Measurements from ENCODE around the gene MLLT10.

The MLLT10 gene

DNA sequence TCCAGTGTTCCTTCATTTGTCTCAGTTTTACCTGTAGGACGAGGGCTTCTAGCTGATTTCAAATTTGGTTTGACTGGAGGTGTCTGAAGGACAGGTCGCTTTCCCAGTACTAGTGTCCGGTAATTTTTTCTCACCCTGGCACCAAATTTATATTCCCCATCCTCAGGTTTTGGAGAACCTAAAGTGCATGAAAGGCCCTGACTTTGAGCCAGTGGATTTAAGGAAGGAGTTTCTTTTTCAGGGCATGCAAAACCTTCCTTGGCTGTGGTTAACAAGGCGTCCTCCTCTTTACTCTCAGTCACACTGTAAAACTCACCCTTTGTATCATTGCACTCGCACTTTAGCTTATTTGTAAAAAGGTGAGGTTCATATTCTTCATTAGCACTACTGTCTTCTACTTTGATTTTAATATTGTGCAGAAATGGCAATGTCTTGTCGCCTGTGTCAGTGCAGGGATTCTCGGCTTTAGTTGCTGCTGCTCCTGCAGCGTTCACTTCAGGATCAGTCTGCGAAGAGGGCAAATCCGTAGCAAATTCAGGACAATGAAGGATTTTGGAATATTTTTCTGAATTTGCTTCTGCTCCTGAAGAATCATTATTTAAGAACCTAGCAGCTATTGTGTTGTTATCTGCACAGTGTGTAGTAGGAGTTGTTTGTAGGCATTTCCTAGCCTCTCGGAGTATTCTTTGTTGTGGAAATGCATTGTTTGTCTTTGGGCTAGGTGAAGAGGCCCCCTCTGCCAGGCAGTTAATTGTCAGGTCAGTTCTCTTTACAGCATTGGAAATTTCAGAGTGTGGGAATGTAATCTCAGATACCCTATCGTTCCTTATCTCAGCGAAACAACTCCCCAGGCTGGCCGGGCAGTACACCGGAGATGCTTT, 18.4 kb upstream of the MLLT10 start:
- TF ChIP-seq, protein P1, sequence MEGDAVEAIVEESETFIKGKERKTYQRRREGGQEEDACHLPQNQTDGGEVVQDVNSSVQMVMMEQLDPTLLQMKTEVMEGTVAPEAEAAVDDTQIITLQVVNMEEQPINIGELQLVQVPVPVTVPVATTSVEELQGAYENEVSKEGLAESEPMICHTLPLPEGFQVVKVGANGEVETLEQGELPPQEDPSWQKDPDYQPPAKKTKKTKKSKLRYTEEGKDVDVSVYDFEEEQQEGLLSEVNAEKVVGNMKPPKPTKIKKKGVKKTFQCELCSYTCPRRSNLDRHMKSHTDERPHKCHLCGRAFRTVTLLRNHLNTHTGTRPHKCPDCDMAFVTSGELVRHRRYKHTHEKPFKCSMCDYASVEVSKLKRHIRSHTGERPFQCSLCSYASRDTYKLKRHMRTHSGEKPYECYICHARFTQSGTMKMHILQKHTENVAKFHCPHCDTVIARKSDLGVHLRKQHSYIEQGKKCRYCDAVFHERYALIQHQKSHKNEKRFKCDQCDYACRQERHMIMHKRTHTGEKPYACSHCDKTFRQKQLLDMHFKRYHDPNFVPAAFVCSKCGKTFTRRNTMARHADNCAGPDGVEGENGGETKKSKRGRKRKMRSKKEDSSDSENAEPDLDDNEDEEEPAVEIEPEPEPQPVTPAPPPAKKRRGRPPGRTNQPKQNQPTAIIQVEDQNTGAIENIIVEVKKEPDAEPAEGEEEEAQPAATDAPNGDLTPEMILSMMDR (conservative IDR thresholded peaks at IDR 0.05; ENCODE audit: low read depth): no peak
- POLR2A ChIA-PET (ENCODE audit: low non-redundant PET): no interaction called here
- peak overlapping the region; percentile 92 for H3K27ac ChIP-seq
- no peak for DNase-seq (ENCODE audit: low spot score)
- CTCF ChIA-PET: interaction anchor here (0.5 to 1.7 kb wide), 2 partner anchors 20 to 180 kb away, joined by 5 to 7 read pairs; no protein-coding TSS in a partner anchor

DNA sequence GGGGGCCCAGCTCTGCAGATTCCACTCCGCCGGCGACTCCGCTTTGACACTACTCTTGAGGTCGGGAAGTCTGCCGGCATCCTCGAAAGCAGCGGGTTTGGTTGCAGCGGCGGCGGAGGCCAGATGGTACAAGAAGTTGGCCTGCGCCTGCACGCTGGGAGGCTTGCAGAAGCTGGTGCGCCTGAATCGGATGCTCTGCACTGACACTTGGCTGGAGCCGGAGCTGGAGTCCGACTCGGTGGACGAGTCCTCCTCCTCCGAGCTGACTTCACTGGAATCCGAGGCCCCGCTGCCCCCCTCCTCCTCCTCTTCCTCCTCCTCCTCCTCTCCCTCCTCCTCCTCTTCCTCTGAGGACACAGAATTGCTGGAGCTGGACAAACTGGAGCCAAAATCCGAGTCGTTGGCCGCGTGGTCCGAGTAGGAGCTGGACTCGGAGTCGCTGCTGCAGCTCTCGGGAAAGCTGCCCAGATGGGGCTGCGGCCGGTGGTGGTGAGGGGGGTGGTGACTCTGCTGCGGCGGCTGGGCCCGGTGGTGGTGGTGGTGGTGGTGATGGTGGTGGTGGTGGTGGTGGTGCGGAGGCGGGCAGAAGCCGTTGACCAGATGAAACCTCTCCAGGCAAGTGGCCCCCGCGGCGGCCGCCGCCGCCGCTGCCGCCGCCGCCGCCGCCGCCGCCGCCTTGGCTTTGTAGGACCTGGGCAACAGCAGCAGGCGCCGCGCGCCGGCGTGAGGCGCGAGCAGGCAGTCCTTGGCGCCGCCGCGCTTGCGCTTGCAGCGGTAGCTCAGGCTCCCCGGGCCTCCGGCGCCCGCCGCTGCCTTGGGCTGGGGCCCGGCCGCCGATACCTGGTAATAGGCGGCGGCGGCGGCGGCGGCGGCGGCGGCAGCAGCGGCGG, 17.5 kb upstream of the MLLT10 start:
- DNase-seq (ENCODE audit: low spot score): peak; percentile 38
- ChIA-PET POLR2A (ENCODE audit: low non-redundant PET) (no interaction called here), CTCF (interaction anchor here (0.5 to 1.7 kb wide), 3 partner anchors 21 to 344 kb away, joined by 3 to 7 read pairs (median 5); no protein-coding TSS in a partner anchor)
- H3K27ac ChIP-seq: peak overlapping the region; percentile 92
- TF ChIP-seq, protein P1 (conservative IDR thresholded peaks at IDR 0.05; ENCODE audit: low read depth): no peak

DNA sequence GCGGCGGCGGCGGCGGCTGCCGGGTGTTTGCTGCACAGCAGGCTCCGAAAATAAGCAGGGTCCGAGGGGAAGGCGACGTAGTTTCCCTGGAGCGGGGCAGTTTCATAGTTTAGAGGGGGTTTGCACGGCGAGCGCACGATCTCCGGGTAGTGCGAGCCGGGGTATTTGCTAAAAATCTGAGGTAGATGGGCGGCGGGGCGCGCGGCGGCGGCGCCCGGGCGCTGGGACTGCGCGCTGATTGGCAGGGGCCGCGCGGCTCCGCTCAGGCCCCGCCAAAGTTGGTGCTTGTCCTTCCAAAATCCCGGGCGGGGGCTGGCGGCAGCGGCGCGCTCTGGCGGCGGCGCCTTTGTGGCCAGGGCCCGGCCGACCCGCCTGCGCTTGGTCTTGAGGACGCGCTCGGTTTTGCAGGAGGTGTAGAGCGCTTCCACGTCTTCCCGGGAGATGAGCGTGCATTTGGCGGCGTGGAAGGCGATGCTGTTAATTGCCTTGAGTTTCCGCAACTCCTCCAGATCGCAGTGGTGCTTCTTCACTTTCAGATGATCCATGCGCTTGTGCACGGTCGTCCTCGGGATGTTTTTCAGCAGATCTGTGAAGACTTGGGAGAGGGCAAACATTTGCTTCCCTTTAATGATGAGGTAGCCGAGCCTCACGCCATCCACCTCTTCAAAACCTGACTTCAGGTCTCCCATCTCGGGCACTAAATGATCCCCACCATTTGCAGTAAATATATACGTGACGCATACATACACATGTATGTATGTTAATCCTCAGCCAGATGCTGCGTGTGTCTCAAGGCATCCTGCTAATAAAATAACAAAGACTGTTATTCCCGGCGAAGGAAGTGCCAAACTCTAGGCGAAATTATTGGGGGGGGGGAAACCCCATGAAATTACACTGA, 16.6 kb upstream of the MLLT10 start:
- TF ChIP-seq, protein P1 (conservative IDR thresholded peaks at IDR 0.05; ENCODE audit: low read depth): no peak
- H3K27ac ChIP-seq: peak overlapping the region; percentile 92
- DNase-seq (ENCODE audit: low spot score): peak; percentile 41
- ChIA-PET POLR2A (ENCODE audit: low non-redundant PET) (no interaction called here), CTCF (interaction anchor here (1.5 to 1.7 kb wide), 2 partner anchors 21 to 22 kb away, joined by 4 to 5 read pairs; no protein-coding TSS in a partner anchor)

DNA sequence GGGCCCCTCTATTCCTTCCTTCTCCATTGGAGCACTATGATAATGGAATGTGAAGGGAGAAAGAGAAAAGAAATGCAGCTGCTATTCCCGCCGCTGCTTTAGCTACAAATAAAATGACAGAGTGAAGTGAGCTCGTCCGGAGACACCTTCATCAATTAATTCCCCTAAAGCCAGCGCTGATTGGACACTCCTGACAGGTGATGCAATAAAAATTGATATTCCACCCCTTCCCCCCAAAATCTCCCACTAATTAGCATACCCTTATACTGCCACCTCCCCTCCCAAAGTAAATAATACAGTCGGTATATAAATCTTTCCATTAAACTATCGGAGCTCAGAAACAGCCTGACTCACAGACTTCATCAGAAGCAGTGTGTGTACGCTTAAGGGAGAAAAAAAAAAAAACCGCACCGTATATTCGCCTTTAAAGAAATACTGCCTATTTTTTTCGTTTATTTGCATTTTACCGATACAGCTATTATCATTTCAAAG, 15.8 kb upstream of the MLLT10 start:
- no peak for DNase-seq (ENCODE audit: low spot score)
- H3K27ac ChIP-seq: no peak overlapping the region
- TF ChIP-seq, protein P1 (conservative IDR thresholded peaks at IDR 0.05; ENCODE audit: low read depth): no peak
- POLR2A ChIA-PET (ENCODE audit: low non-redundant PET): no interaction called here
- CTCF ChIA-PET: interaction anchor here (0.5 to 1.5 kb wide), 4 partner anchors 11 to 240 kb away, joined by 3 to 8 read pairs (median 4); no protein-coding TSS in a partner anchor

DNA sequence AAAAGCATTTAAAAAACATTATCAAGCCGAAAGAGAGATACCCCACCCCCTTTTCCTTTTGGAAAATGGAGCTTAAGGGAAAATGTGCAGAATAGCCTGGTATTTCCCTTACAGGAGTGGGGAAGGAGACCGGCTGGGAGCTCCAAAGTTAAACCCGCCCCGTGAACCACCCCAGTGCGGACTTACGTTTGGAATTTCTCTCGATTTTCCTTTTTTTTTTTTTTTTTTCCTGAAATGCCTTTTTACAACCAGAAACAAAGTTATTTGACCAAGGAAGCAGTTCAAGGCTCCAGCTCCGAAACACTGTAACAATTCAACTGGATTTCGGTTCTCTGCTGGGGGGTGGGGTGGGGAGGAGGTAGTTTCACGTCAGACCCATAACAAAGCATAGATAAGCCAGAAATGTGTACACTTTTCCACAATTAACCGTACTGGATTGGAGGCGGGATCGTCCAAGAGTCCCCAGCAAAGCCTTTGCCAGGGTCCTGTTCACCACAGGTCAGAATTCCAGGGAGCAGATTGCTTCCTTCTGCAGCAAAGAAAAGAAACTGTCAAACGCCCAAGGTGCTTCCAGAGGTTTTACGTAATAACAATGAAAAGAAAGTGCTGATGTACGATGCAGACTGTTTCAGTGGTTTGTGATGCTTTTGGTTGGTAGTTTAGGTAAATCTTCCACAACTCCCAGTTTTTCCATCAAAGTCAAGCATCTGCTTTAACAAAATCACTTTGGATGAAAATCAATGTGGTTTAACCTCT, 15.2 kb upstream of the MLLT10 start:
- no peak overlapping the region for H3K27ac ChIP-seq
- TF ChIP-seq, protein P1 (conservative IDR thresholded peaks at IDR 0.05; ENCODE audit: low read depth): no peak
- POLR2A ChIA-PET (ENCODE audit: low non-redundant PET): no interaction called here
- no peak for DNase-seq (ENCODE audit: low spot score)
- CTCF ChIA-PET: interaction anchor here (0.5 to 1.5 kb wide), 4 partner anchors 12 to 240 kb away, joined by 3 to 8 read pairs (median 4); no protein-coding TSS in a partner anchor

Measured in RWPE1 (cell line).